Mesenchymal stem cell (in vitro differentiated cells and primary cell): ENCODE results near the gene THADA.
A peak's percentile ranks its signal among the peaks of the same experiment; 100 is the strongest.
"Not testable (repeated sequence)": the region's sequence is repeated elsewhere in the genome, so short reads cannot be mapped to it uniquely, and the experiment has no call there.

Source experiments
- DNase-seq: peaks from one replicate; pipeline ENCODE4 v3.0.0-alpha.2; 2013
- H2AFZ ChIP-seq: one replicate; pipeline ENCODE4 v1.6.1; 2013; ENCODE audit warnings: low read depth, mild to moderate bottlenecking, control low read depth, inconsistent platforms, low read length, moderate library complexity
- H2AK5ac ChIP-seq: 2 replicates; pipeline ENCODE4 v1.6.1; 2013; ENCODE audit warnings: low read length, moderate library complexity, mild to moderate bottlenecking, inconsistent platforms; ENCODE audit not compliant: severe bottlenecking
- H2BK120ac ChIP-seq: one replicate; pipeline ENCODE4 v1.6.1; 2013; ENCODE audit warnings: low read depth, mild to moderate bottlenecking, inconsistent platforms, low read length, moderate library complexity
- H2BK12ac ChIP-seq, 2 experiments: one replicate each; pipeline ENCODE4 v1.6.1; 2013; ENCODE audit warnings: inconsistent platforms in 2 of 2, low read length in 2 of 2, mild to moderate bottlenecking in 2 of 2, moderate library complexity in 2 of 2, control low read depth in 1 of 2
- H2BK15ac ChIP-seq: one replicate; pipeline ENCODE4 v1.6.1; 2013; ENCODE audit warnings: mild to moderate bottlenecking, low read depth, inconsistent platforms; ENCODE audit not compliant: poor library complexity, severe bottlenecking
- H2BK5ac ChIP-seq: 2 replicates; pipeline ENCODE4 v1.6.1; 2013; ENCODE audit warnings: low read depth, mild to moderate bottlenecking, low read length, control low read depth, inconsistent platforms; ENCODE audit not compliant: poor library complexity, severe bottlenecking
- H3K14ac ChIP-seq, 2 experiments: one replicate each; pipeline ENCODE4 v1.6.1; 2013; ENCODE audit warnings: inconsistent platforms in 2 of 2, low read length in 2 of 2, control low read depth in 1 of 2, mild to moderate bottlenecking in 1 of 2, moderate library complexity in 1 of 2
- H3K18ac ChIP-seq, 2 experiments: one replicate each; pipeline ENCODE4 v1.6.1; 2013; ENCODE audit warnings: inconsistent platforms in 2 of 2, low read length in 2 of 2, control low read depth in 1 of 2, low read depth in 1 of 2, mild to moderate bottlenecking in 1 of 2
- H3K23ac ChIP-seq, 2 experiments: one replicate each; pipeline ENCODE4 v1.6.1; 2013; ENCODE audit warnings: inconsistent platforms in 2 of 2, low read length in 2 of 2, mild to moderate bottlenecking in 2 of 2, moderate library complexity in 2 of 2, control low read depth in 1 of 2
- H3K27ac ChIP-seq: 2 replicates; pipeline ENCODE4 v1.5.1; 2013; ENCODE audit warnings: mild to moderate bottlenecking, moderate library complexity, low read length, control low read depth, inconsistent platforms; ENCODE audit not compliant: poor library complexity, severe bottlenecking
- H3K27me3 ChIP-seq, 2 experiments: 2 replicates each; pipeline versions ENCODE4 v1.6.1 to v1.7.0; 2013; ENCODE audit warnings: low read length in 2 of 2, mild to moderate bottlenecking in 2 of 2, moderate library complexity in 2 of 2, control low read depth in 1 of 2, inconsistent platforms in 1 of 2; ENCODE audit not compliant: control insufficient read depth in 1 of 2, insufficient read depth in 1 of 2
- H3K36me3 ChIP-seq, 2 experiments: 2 replicates each; pipeline versions ENCODE4 v1.6.1 to v1.7.0; 2013; ENCODE audit warnings: low read length in 2 of 2, control low read depth in 1 of 2, inconsistent platforms in 1 of 2, low read depth in 1 of 2, mild to moderate bottlenecking in 1 of 2; ENCODE audit not compliant: insufficient read depth in 2 of 2, control insufficient read depth in 1 of 2
- H3K4ac ChIP-seq, 2 experiments: one replicate each; pipeline ENCODE4 v1.6.1; 2013; ENCODE audit warnings: inconsistent platforms in 2 of 2, low read length in 2 of 2, mild to moderate bottlenecking in 2 of 2, moderate library complexity in 2 of 2, control low read depth in 1 of 2, low read depth in 1 of 2
- H3K4me1 ChIP-seq: 2 replicates; pipeline ENCODE4 v1.6.1; 2013; ENCODE audit warnings: low read depth, low read length, control low read depth; ENCODE audit not compliant: control insufficient read depth, insufficient read depth
- H3K4me2 ChIP-seq: 2 replicates; pipeline ENCODE4 v1.6.1; 2013; ENCODE audit warnings: low read length, mild to moderate bottlenecking, inconsistent platforms; ENCODE audit not compliant: poor library complexity, severe bottlenecking
- H3K4me3 ChIP-seq, 2 experiments: 2 replicates each; pipeline versions ENCODE4 v1.5.1 to v1.7.0; 2013; ENCODE audit warnings: low read length in 2 of 2, mild to moderate bottlenecking in 2 of 2, control low read depth in 1 of 2, low read depth in 1 of 2; ENCODE audit not compliant: insufficient read depth in 1 of 2
- H3K79me1 ChIP-seq: replicated peaks from 2 replicates; pipeline ENCODE4 v1.6.1; 2013; ENCODE audit warnings: mild to moderate bottlenecking, control low read depth, low read length, inconsistent platforms; ENCODE audit not compliant: poor library complexity, severe bottlenecking
- H3K9ac ChIP-seq: 2 replicates; pipeline ENCODE4 v1.7.0; 2013; ENCODE audit warnings: mild to moderate bottlenecking, low read length, moderate library complexity
- H3K9me3 ChIP-seq: 2 replicates; pipeline ENCODE4 v1.7.0; 2013; ENCODE audit warnings: mild to moderate bottlenecking, low read length; ENCODE audit not compliant: control insufficient read depth
- H4K8ac ChIP-seq: one replicate; pipeline ENCODE4 v1.6.1; 2013; ENCODE audit warnings: inconsistent platforms, mild to moderate bottlenecking, low read length, moderate library complexity
- H4K91ac ChIP-seq: one replicate; pipeline ENCODE4 v1.6.1; 2013; ENCODE audit warnings: mild to moderate bottlenecking, low read length, inconsistent platforms
- WGBS: methylation state at CpG from one replicate; pipeline ENCODE4 v1.1.7; 2013; ENCODE audit warnings: mixed read lengths; 5-methylcytosine and 5-hydroxymethylcytosine counted together

Gene THADA

GRCh38 chr2:43548381-43548780 lies 47.5 kb downstream of the THADA start:
- not testable (repeated sequence) for DNase-seq, H2BK5ac ChIP-seq, H2AK5ac ChIP-seq, H3K27me3 ChIP-seq, H3K9me3 ChIP-seq, H3K14ac ChIP-seq, H3K4ac ChIP-seq, H2BK120ac ChIP-seq, H3K23ac ChIP-seq, H2AFZ ChIP-seq, H3K27ac ChIP-seq, H3K4me1 ChIP-seq, H4K8ac ChIP-seq, H3K79me1 ChIP-seq, H3K4me2 ChIP-seq, H3K4me3 ChIP-seq, H4K91ac ChIP-seq, H2BK15ac ChIP-seq, H3K18ac ChIP-seq, H2BK12ac ChIP-seq, H3K9ac ChIP-seq
- peaks cover 6 to 38% of the 10 kb centered on the region in 2 experiments for H3K36me3 ChIP-seq
- WGBS, result 96% methylated on average over 14 of the region's 14 CpGs

DNA sequence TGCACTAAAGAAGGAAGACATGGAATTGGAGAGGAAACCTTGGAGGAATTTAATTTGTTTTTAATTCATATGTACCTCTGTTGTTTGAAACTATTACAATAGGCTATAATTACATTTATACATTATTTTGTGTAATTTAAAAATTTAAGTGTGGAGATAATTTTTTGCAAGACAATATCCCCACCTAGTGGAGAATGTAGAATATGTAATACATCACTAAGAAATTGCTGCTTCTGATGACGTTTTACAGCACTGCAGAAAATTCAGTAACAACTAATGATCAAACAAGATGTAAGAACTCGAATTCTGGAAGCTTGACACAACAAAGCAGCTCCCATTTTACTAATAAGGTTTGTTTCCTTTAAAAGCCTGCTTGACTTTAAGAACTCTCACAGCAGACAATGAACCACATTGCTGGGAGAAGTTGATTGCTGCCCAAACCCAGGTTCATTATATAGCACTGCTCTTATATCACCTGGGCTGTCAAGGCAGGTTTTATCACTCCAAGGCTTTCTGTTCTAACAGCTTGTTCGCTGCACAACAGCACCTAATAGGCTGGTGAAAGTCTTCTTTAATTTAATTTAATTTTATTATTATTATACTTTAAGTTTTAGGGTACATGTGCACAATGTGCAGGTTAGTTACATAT lies 53.4 kb downstream of the THADA start:
- Histone ChIP-seq H2BK12ac (no peak overlapping the region), H2BK120ac (no peak overlapping the region), H2AK5ac (no peak overlapping the region), H4K91ac (no peak overlapping the region), H3K36me3 (no peaks in the 10 kb centered on the region), H4K8ac (no peak overlapping the region), H3K9ac (no peak overlapping the region), H3K23ac (no peak overlapping the region), H3K4ac (no peak overlapping the region), H3K18ac (no peak overlapping the region), H3K79me1 (peaks cover 2% of the 10 kb centered on the region), H3K4me1 (no peaks in the 10 kb centered on the region), H2AFZ (no peak overlapping the region), H3K4me3 (no peak overlapping the region), H3K27me3 (no peaks in the 10 kb centered on the region), H3K27ac (no peak overlapping the region), H2BK15ac (no peak overlapping the region), H2BK5ac (no peak overlapping the region), H3K4me2 (no peak overlapping the region), H3K9me3 (no peaks in the 10 kb centered on the region), H3K14ac (no peak overlapping the region)
- WGBS, result 7% methylated on average over 2 of the region's 3 CpGs
- peak; percentile 67 for DNase-seq

GRCh38 chr2:43541165-43541564 lies 54.7 kb downstream of the THADA start:
- H3K27ac ChIP-seq, result no peak overlapping the region
- H2BK5ac ChIP-seq, result no peak overlapping the region
- no peaks in the 10 kb centered on the region for H3K9me3 ChIP-seq

GRCh38 chr2:43540021-43540779 lies 55.6 kb downstream of the THADA start:
- peak; percentile 88 for DNase-seq
- no peaks in the 10 kb centered on the region for H3K27me3 ChIP-seq
- peaks cover 0 to 8% of the 10 kb centered on the region in 2 experiments for H3K36me3 ChIP-seq
- no peak overlapping the region for H3K18ac ChIP-seq
- H3K9me3 ChIP-seq, result no peaks in the 10 kb centered on the region
- H3K23ac ChIP-seq, result no peak overlapping the region
- H3K27ac ChIP-seq, result no peak overlapping the region
- H2AFZ ChIP-seq, result no peak overlapping the region
- no peak overlapping the region for H4K91ac ChIP-seq
- peak overlapping the region; percentile 67 for H3K9ac ChIP-seq
- 72% methylated on average over 3 of the region's 4 CpGs for WGBS
- no peak overlapping the region for H3K4me2 ChIP-seq
- no peaks in the 10 kb centered on the region for H3K4me1 ChIP-seq
- H3K4ac ChIP-seq, result peak overlapping the region in 1 of 2 experiments; percentile 58
- H2BK5ac ChIP-seq, result no peak overlapping the region
- H2BK15ac ChIP-seq, result no peak overlapping the region
- no peak overlapping the region for H2BK12ac ChIP-seq
- no peak overlapping the region for H3K4me3 ChIP-seq
- no peak overlapping the region for H2AK5ac ChIP-seq
- H4K8ac ChIP-seq, result no peak overlapping the region
- H2BK120ac ChIP-seq, result no peak overlapping the region
- no peak overlapping the region for H3K14ac ChIP-seq
- peaks cover 2% of the 10 kb centered on the region for H3K79me1 ChIP-seq

More at GRCh38 chr2:43541165-43541564, 54.7 kb downstream of the THADA start:
- Histone ChIP-seq H3K79me1 (peaks cover 2% of the 10 kb centered on the region), H3K23ac (no peak overlapping the region), H3K4me2 (no peak overlapping the region), H2AK5ac (no peak overlapping the region), H2BK120ac (no peak overlapping the region), H4K91ac (no peak overlapping the region), H3K4ac (peak overlapping the region in 1 of 2 experiments; percentile 84), H2AFZ (no peak overlapping the region), H3K4me3 (no peak overlapping the region), H3K36me3 (peaks cover 0 to 5% of the 10 kb centered on the region in 2 experiments), H3K4me1 (no peaks in the 10 kb centered on the region), H3K27me3 (no peaks in the 10 kb centered on the region), H3K9ac (peak overlapping the region; percentile 67), H3K18ac (no peak overlapping the region), H2BK15ac (no peak overlapping the region), H3K14ac (no peak overlapping the region), H2BK12ac (peak overlapping the region in 1 of 2 experiments; percentile 78), H4K8ac (peak overlapping the region; percentile 69)
- no peak for DNase-seq
- 89% methylated on average over 5 of the region's 6 CpGs for WGBS
